OCI-LY7 (cell line): ENCODE data around the gene TNFRSF11A. TPM values are rescaled to one million over a fixed set of nuclear protein-coding genes. Genes with fewer than 3 reads are reported as not detected.

Source experiments
- BruUV-seq: library from RNA; stranded (reverse); fragments of 400-500 nt; replicated peaks from 2 replicates; lab custom pipeline; 2021; lab: Mats Ljungman, UMichigan
- CTCF ChIA-PET: fragments of 300-600 bp; sonication (Branson Sonifier 250); formaldehyde crosslinking; loops from one replicate; lab custom pipeline; 2022; ENCODE audit warnings: antibody characterized with exemption; ENCODE audit not compliant: unreplicated experiment; lab: Charles Lee
- POLR2A ChIA-PET: fragments of 300-600 bp; sonication (Branson Sonifier 250); formaldehyde crosslinking; loops from one replicate; lab custom pipeline; 2022; ENCODE audit warnings: antibody characterized with exemption; lab: Charles Lee
- DNase-seq: peaks from one replicate; pipeline ENCODE4 v3.0.0-alpha.2; 2015; ENCODE audit warnings: low spot score
- H2AFZ ChIP-seq: fragments of 200-600 bp; sonication (generic), shearing (Covaris generic); 2 replicates; pipeline ENCODE4 v1.6.1; 2014; ENCODE audit warnings: mild to moderate bottlenecking, antibody characterized with exemption, low read length, moderate library complexity
- H3K27ac ChIP-seq: fragments of 200-600 bp; sonication (generic); 2 replicates; pipeline ENCODE4 v1.5.1; 2014; ENCODE audit warnings: mixed run types, low read depth, mild to moderate bottlenecking, moderate library complexity, low read length, inconsistent platforms; ENCODE audit not compliant: poor library complexity, severe bottlenecking
- H3K36me3 ChIP-seq: fragments of 200-600 bp; sonication (generic); 2 replicates; pipeline ENCODE4 v1.6.1; 2014; ENCODE audit warnings: mild to moderate bottlenecking, antibody characterized with exemption, low read length, moderate library complexity, mixed read lengths; ENCODE audit not compliant: insufficient read depth
- H3K4me1 ChIP-seq: fragments of 200-600 bp; sonication (generic); 2 replicates; pipeline ENCODE4 v1.5.1; 2014; ENCODE audit warnings: mild to moderate bottlenecking, low read length; ENCODE audit not compliant: insufficient read depth, poor library complexity, severe bottlenecking
- H3K4me2 ChIP-seq: fragments of 200-600 bp; sonication (generic); 2 replicates; pipeline ENCODE4 v1.6.1; 2014; ENCODE audit warnings: mild to moderate bottlenecking, low read length
- H3K4me3 ChIP-seq: fragments of 200-600 bp; sonication (generic); 2 replicates; pipeline ENCODE4 v1.5.1; 2014; ENCODE audit warnings: mild to moderate bottlenecking, low read depth, low read length; ENCODE audit not compliant: poor library complexity, severe bottlenecking
- H3K79me2 ChIP-seq: fragments of 200-600 bp; sonication (generic); 2 replicates; pipeline ENCODE4 v1.6.1; 2016; ENCODE audit warnings: low read depth, mild to moderate bottlenecking, low read length, moderate library complexity, mixed read lengths; ENCODE audit not compliant: insufficient read depth
- H3K9me2 ChIP-seq: fragments of 200-600 bp; sonication (generic); 2 replicates; pipeline ENCODE4 v1.6.1; 2016; ENCODE audit warnings: mild to moderate bottlenecking, low read length, mixed read lengths; ENCODE audit not compliant: insufficient read depth
- H3K9me3 ChIP-seq: fragments of 200-600 bp; sonication (generic); 2 replicates; pipeline ENCODE4 v1.6.1; 2014; ENCODE audit warnings: mild to moderate bottlenecking, mixed run types, low read length, mixed read lengths
- H4K20me1 ChIP-seq: fragments of 200-600 bp; sonication (generic); 2 replicates; pipeline ENCODE4 v1.6.1; 2014; ENCODE audit warnings: mild to moderate bottlenecking, antibody characterized with exemption, low read length, moderate library complexity, mixed read lengths; ENCODE audit not compliant: insufficient read depth
- CTCF ChIP-seq: fragments of 200-600 bp; sonication (generic); conservative IDR thresholded peaks from 2 replicates; pipeline ENCODE4 v1.5.1; 2014; ENCODE audit warnings: mild to moderate bottlenecking, antibody characterized with exemption, low read length, moderate library complexity, mixed read lengths
- EZH2phosphoT487 ChIP-seq: fragments of 200-600 bp; sonication (generic); IDR thresholded peaks from 2 replicates; pipeline ENCODE4 v1.6.1; 2018; ENCODE audit warnings: low read depth, borderline replicate concordance, mild to moderate bottlenecking, mixed run types, antibody characterized with exemption, low read length, moderate library complexity, mixed read lengths
- intact Hi-C: fragments of 100-400 bp; cut with micrococcal nuclease; formaldehyde crosslinking; loops from one replicate; pipeline ENCODE4 v1.10.0; 2022; ENCODE audit not compliant: unreplicated experiment
- total RNA-seq, 2 experiments: library from RNA; depleted of rRNA in 1 of 2; stranded (reverse); fragments of >200 nt in 1 of 2; shearing (Covaris generic) in 1 of 2; gene quantifications; 2 replicates each; pipeline ENCODE4 v1.2.3, GENCODE V29; 2014 to 2022

The TNFRSF11A gene
- total RNA-seq, 2 experiments from 2014 or later: not detected

GRCh38 chr18:62434798-62435197 lies 109.7 kb downstream of the TNFRSF11A start:
- CTCF ChIA-PET: no interaction called here
- TF ChIP-seq EZH2phosphoT487 (no peak), CTCF (no peak)
- H3K9me3 ChIP-seq: no peaks in the 10 kb centered on the region
- H3K4me3 ChIP-seq: no peak overlapping the region
- no peaks in the 10 kb centered on the region for H3K36me3 ChIP-seq
- no peak for DNase-seq
- no peaks in the 10 kb centered on the region for H4K20me1 ChIP-seq
- H3K9me2 ChIP-seq: no peaks in the 10 kb centered on the region
- no peak overlapping the region for H3K4me2 ChIP-seq
- no peak overlapping the region for H3K27ac ChIP-seq
- BruUV-seq: no TSS peak
- intact Hi-C loops: no loop called here
- POLR2A ChIA-PET: no interaction called here
- no peaks in the 10 kb centered on the region for H3K79me2 ChIP-seq
- H2AFZ ChIP-seq: no peak overlapping the region
- no peaks in the 10 kb centered on the region for H3K4me1 ChIP-seq

- H3K4me2 ChIP-seq: no peak overlapping the region
- H3K79me2 ChIP-seq: no peaks in the 10 kb centered on the region
- H3K4me1 ChIP-seq: no peaks in the 10 kb centered on the region
- H3K4me3 ChIP-seq: no peak overlapping the region
- POLR2A ChIA-PET: no interaction called here
- no TSS peak for BruUV-seq
- H3K27ac ChIP-seq: no peak overlapping the region
- DNase-seq: no peak
- H2AFZ ChIP-seq: no peak overlapping the region
- H4K20me1 ChIP-seq: no peaks in the 10 kb centered on the region
- no peaks in the 10 kb centered on the region for H3K36me3 ChIP-seq
- CTCF ChIA-PET: no interaction called here
- H3K9me3 ChIP-seq: no peaks in the 10 kb centered on the region
- no peak for TF ChIP-seq EZH2phosphoT487
- no peak for TF ChIP-seq CTCF
- intact Hi-C loops: no loop called here
- H3K9me2 ChIP-seq: no peaks in the 10 kb centered on the region
These were observed 110.4 kb downstream of the TNFRSF11A start for GRCh38 chr18:62435435-62436031.

GRCh38 chr18:62436636-62437234 lies 111.6 kb downstream of the TNFRSF11A start:
- no peak for DNase-seq
- no peaks in the 10 kb centered on the region for H3K79me2 ChIP-seq
- CTCF ChIA-PET: no interaction called here
- no peak overlapping the region for H3K4me2 ChIP-seq
- POLR2A ChIA-PET: no interaction called here
- H4K20me1 ChIP-seq: no peaks in the 10 kb centered on the region
- H3K36me3 ChIP-seq: no peaks in the 10 kb centered on the region
- TF ChIP-seq EZH2phosphoT487: no peak
- TF ChIP-seq CTCF: no peak
- no peaks in the 10 kb centered on the region for H3K9me2 ChIP-seq
- no peaks in the 10 kb centered on the region for H3K9me3 ChIP-seq
- H3K4me1 ChIP-seq: no peaks in the 10 kb centered on the region
- no peak overlapping the region for H3K4me3 ChIP-seq
- no peak overlapping the region for H2AFZ ChIP-seq
- BruUV-seq: no TSS peak
- H3K27ac ChIP-seq: no peak overlapping the region
- intact Hi-C loops: no loop called here
